Right renal cortex interstitium (tissue), 3 donors: ENCODE measurements around the gene SLC5A9. TPM values are rescaled to one million over a fixed set of nuclear protein-coding genes. Genes with fewer than 3 reads are reported as not detected.

Source experiments
- DNase-seq, 3 donors: peaks; one replicate each; pipeline ENCODE4 v3.0.0-alpha.2; 2013; ENCODE audit warnings: low read depth in 3 of 3, low spot score in 2 of 3
- polyA plus RNA-seq, 3 donors: library from polyadenylated mRNA; unstranded; fragments of 120-200 nt; gene quantifications; one replicate each; pipeline ENCODE4 v1.2.1, GENCODE V29; 2013; ENCODE audit not compliant: insufficient read length in 3 of 3

The SLC5A9 gene
- polyA plus RNA-seq, 3 donors = 15.4 to 17.2 (median 15.6) TPM

GRCh38 chr1:48294656-48295055 lies 72.1 kb downstream of the SLC5A9 start:
- no peak for DNase-seq

Other genes with a start within 250 kb of the SLC5A9 start
- 10 to 100 TPM; 16.1 to 17.2 (median 16.7) TPM for gene TRABD2B, start 225.3 kb upstream of the SLC5A9 start, polyA plus RNA-seq
- 10 to 100 TPM; 15.9 to 18.3 (median 17.3) TPM for gene SPATA6, start 249.5 kb downstream of the SLC5A9 start, polyA plus RNA-seq